GM12874 (cell line): ENCODE measurements around the gene CUTA.

Experiments
- TF ChIP-seq, protein P1 (sequence below): IDR thresholded peaks from 2 replicates; pipeline ENCODE4 v1.5.1; 2011; ENCODE audit warnings: low read depth, mild to moderate bottlenecking, control low read depth, low read length, moderate library complexity; ENCODE audit not compliant: insufficient read depth

CUTA gene, protein sequence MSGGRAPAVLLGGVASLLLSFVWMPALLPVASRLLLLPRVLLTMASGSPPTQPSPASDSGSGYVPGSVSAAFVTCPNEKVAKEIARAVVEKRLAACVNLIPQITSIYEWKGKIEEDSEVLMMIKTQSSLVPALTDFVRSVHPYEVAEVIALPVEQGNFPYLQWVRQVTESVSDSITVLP

DNA sequence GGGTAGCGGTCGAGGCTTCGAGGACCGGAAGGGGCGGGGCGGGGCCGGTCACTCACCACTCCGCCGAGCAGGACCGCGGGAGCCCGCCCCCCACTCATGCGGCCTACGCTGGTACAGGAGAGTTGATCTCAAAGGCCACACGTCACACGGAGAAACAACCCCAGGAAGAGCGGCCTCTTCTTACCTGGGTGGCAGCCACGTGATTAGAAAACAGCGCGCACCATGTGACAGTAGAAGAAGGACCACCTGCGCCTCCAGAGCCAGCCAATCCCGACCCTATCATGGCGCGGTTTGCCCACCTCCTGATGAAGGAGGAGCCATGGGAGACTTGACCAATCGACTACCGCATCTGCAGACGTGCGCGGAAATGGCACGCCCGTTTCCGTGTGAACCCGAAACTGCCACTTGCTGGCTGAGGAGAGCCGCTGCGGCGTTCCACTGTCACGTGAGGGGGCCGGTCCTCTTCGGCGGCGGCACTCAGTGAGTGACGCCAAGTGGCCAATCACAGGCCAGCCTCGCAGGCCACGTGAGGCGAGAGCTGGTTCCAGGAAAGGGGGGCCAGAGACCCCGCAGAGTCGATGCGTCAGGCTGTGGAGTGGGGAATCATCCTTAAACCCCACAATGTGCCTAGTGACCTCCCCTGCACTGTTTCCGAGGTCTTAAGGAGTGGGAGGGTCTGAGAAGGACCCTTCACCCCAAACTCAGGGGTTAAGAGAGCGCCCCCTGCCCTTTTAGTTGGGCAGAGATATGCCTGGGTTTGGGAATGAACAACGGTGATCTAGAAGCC is at the start of gene CUTA:
Gene CUTA (minus strand): TSS at position 205 of the 787 bp plus-strand sequence. CDS start 107 bp downstream, at position 98.
- TF ChIP-seq, protein P1, sequence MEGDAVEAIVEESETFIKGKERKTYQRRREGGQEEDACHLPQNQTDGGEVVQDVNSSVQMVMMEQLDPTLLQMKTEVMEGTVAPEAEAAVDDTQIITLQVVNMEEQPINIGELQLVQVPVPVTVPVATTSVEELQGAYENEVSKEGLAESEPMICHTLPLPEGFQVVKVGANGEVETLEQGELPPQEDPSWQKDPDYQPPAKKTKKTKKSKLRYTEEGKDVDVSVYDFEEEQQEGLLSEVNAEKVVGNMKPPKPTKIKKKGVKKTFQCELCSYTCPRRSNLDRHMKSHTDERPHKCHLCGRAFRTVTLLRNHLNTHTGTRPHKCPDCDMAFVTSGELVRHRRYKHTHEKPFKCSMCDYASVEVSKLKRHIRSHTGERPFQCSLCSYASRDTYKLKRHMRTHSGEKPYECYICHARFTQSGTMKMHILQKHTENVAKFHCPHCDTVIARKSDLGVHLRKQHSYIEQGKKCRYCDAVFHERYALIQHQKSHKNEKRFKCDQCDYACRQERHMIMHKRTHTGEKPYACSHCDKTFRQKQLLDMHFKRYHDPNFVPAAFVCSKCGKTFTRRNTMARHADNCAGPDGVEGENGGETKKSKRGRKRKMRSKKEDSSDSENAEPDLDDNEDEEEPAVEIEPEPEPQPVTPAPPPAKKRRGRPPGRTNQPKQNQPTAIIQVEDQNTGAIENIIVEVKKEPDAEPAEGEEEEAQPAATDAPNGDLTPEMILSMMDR = peak; percentile 48

DNA sequence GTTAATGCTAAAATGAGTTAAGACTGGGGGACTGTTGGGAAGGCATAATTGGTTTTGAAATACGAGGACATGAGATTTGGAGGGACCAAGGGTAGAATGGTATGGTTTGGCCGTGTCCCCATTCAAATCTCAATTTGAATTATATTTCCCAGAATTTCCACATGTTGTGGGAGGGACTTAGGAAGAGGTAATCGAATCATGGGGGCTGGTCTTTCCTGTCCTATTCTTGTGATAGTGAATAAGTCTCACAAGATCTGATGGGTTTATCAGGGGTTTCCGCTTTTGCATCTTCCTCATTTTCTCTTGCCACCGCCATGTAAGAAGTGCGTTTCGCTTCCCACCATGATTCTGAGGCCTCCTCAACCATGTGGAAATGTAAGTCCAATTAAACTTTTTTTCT is 49.2 kb upstream of the CUTA start:
- TF ChIP-seq, protein P1 = no peak

DNA sequence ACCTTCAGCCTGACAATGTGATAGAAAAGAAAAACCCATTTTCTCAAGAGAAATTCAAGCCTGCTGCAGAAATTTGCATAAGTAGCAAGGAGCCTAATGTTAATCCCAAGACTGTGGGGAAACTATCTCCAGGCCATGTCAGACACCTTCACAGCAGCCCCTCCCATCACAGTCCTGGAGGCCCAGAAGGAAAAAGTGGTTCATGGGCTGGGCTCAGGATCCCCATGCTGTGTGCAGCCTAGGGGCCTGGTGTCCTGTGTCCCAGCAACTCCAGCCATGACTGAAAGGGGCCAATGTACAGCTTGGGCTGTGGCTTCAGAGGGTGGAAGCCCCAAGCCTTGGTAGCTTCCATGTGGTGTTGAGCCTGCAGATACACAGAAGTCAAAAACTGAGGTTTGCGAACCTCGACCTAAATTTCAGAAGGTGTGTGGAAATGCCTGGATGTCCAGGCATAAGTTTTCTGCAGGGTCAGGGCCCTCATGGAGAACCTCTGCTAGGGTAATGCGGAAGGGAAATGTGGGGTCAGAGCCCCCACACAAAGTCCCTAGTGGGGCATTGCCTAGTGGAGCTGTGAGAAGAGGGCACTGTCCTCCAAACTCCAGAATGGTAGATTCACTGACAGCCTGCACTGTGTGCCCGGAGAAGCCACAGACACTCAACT is 48.3 kb upstream of the CUTA start:
- TF ChIP-seq, protein P1 = no peak

DNA sequence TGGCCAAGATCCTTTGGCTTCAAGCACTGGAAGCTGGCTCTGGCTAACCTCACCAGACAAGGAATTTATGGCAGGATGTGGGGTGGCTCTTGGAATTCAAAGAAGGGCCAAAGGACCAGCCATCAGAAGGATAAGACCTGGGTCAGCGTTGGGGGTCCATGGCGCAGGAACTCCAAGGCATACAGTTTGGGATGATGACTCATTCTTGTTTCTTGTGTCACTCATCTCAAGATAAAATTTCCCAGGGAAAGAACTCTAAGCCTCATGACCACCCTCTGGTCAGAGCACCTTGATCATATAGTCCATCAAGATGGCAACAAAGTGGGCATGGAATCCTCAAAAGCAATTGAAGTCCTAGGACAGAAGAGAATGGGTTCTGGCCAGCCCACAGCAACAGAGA is 41.3 kb upstream of the CUTA start:
- TF ChIP-seq, protein P1 = no peak

DNA sequence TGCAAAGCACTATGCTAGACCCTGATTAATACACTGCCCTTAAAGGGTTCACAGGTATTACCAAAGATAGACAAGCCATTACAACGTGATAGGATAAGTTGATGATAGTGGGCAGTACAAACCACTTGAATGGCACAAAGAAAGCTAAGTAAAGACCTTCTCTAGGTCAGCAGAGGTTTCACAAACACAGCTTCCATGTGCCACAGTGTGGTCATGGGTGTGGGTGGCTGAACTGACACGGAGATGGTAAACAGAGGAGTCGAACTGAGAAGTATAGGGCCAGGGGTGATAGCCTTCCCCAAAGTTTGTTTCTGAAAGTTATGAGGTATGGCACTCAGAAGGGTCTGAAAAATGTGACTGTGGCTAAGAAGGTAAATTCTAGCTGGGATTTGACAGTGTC is 40.8 kb upstream of the CUTA start:
- TF ChIP-seq, protein P1 = no peak

DNA sequence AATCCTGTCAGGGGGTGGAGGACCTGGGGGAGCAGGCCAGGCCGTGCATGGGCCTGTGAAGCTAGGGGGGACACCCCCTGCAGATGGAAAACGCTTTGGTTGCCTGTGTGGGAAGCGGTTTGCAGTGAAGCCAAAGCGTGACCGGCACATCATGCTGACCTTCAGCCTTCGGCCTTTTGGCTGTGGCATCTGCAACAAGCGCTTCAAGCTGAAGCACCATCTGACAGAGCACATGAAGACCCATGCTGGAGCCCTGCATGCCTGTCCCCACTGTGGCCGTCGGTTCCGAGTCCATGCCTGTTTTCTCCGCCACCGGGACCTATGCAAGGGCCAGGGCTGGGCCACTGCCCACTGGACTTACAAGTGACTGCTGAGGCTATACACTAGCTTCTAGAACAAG is 38.2 kb upstream of the CUTA start:
- TF ChIP-seq, protein P1 = no peak

DNA sequence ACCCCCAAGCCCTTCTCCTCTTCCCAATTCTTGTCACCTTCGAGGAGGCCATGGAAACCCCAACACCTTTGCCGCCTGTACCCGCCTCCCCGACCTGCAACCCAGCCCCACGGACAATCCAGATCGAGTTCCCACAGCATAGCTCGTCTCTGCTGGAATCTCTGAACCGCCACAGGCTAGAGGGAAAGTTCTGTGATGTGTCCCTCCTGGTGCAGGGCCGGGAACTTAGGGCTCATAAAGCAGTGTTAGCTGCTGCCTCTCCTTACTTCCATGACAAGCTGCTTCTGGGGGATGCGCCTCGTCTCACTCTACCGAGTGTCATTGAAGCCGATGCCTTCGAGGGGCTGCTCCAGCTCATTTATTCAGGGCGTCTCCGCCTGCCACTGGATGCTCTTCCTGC is 37.1 kb upstream of the CUTA start:
- TF ChIP-seq, protein P1 = no peak
